HepG2 (cell line): ENCODE results near the gene NAIF1. TPM values are rescaled to one million over a fixed set of nuclear protein-coding genes. Genes with fewer than 3 reads are reported as not detected.

Experiments used
- CERS6 ChIP-seq: sonication (generic); formaldehyde crosslinking; IDR thresholded peaks from 2 replicates; pipeline ENCODE4 v1.5.0; 2020; ENCODE audit warnings: missing genetic modification reagents
- DPF2 ChIP-seq: sonication (generic); formaldehyde crosslinking; IDR thresholded peaks from 2 replicates; pipeline ENCODE4 v1.4.0; 2020; ENCODE audit warnings: mild to moderate bottlenecking, low read depth, missing genetic modification reagents, borderline replicate concordance
- HMGA1 ChIP-seq: sonication (generic); formaldehyde crosslinking; conservative IDR thresholded peaks from 2 replicates; pipeline ENCODE4 v1.4.0; 2020; ENCODE audit warnings: missing genetic modification reagents
- JUND ChIP-seq: sonication (generic); formaldehyde crosslinking; IDR thresholded peaks from 2 replicates; pipeline ENCODE4 v1.8.0; 2022; ENCODE audit warnings: mild to moderate bottlenecking, missing genetic modification reagents
- KAT8 ChIP-seq: IDR thresholded peaks from 2 replicates; pipeline ENCODE4 v1.6.1; 2016; ENCODE audit warnings: missing genetic modification reagents, missing compliant biosample characterization
- MED8 ChIP-seq: sonication (generic); formaldehyde crosslinking; IDR thresholded peaks from 2 replicates; pipeline ENCODE4 v1.8.1; 2023; ENCODE audit warnings: mild to moderate bottlenecking, missing genetic modification reagents; ENCODE audit not compliant: insufficient replicate concordance
- NFYB ChIP-seq: sonication (generic); formaldehyde crosslinking; IDR thresholded peaks from 2 replicates; pipeline ENCODE4 v1.4.0; 2020; ENCODE audit warnings: missing genetic modification reagents
- PLRG1 ChIP-seq: fragments of 450-650 bp; conservative IDR thresholded peaks from 2 replicates; pipeline ENCODE4 v1.6.1; 2016
- PPARG ChIP-seq: conservative IDR thresholded peaks from 2 replicates; pipeline ENCODE4 v1.6.1; 2016; ENCODE audit warnings: missing biosample characterization, missing genetic modification reagents
- PRDM4 ChIP-seq: sonication (generic); formaldehyde crosslinking; IDR thresholded peaks from 2 replicates; pipeline ENCODE4 v1.9.0; 2021; ENCODE audit warnings: missing genetic modification reagents, borderline replicate concordance
- REXO4 ChIP-seq: sonication (generic); formaldehyde crosslinking; IDR thresholded peaks from 2 replicates; pipeline ENCODE4 v1.8.0; 2022; ENCODE audit warnings: missing genetic modification reagents, mild to moderate bottlenecking, borderline replicate concordance
- SP2 ChIP-seq: sonication (generic); formaldehyde crosslinking; IDR thresholded peaks from 2 replicates; pipeline ENCODE4 v1.5.1; 2020; ENCODE audit warnings: mild to moderate bottlenecking, missing genetic modification reagents
- TAF1 ChIP-seq: sonication (generic); formaldehyde crosslinking; IDR thresholded peaks from 2 replicates; pipeline ENCODE4 v1.4.0; 2020; ENCODE audit warnings: missing genetic modification reagents
- TBX3 ChIP-seq: fragments of 450-650 bp; IDR thresholded peaks from 2 replicates; pipeline ENCODE4 v1.6.1; 2017; ENCODE audit warnings: antibody characterized with exemption, mild to moderate bottlenecking, inconsistent platforms, borderline replicate concordance
- ZBTB26 ChIP-seq: IDR thresholded peaks from 2 replicates; pipeline ENCODE4 v1.6.1; 2016; ENCODE audit warnings: missing compliant biosample characterization, missing genetic modification reagents, borderline replicate concordance
- ZBTB46 ChIP-seq: sonication (generic); formaldehyde crosslinking; IDR thresholded peaks from 2 replicates; pipeline ENCODE4 v1.4.0; 2020; ENCODE audit warnings: mild to moderate bottlenecking, missing genetic modification reagents, borderline replicate concordance
- ZNF263 ChIP-seq: sonication (generic); formaldehyde crosslinking; IDR thresholded peaks from 2 replicates; pipeline ENCODE4 v1.4.0; 2020; ENCODE audit warnings: missing genetic modification reagents
- ZNF343 ChIP-seq: sonication (generic); formaldehyde crosslinking; IDR thresholded peaks from 2 replicates; pipeline ENCODE4 v1.4.0; 2020; ENCODE audit warnings: mild to moderate bottlenecking, missing genetic modification reagents
- ZNF451 ChIP-seq: sonication (generic); formaldehyde crosslinking; IDR thresholded peaks from 2 replicates; pipeline ENCODE4 v1.5.0; 2020; ENCODE audit warnings: mild to moderate bottlenecking, missing genetic modification reagents
- ZNF550 ChIP-seq: sonication (generic); formaldehyde crosslinking; IDR thresholded peaks from 2 replicates; pipeline ENCODE4 v1.4.0; 2020; ENCODE audit warnings: mild to moderate bottlenecking, missing genetic modification reagents, borderline replicate concordance
- ZNF781 ChIP-seq: sonication (generic); formaldehyde crosslinking; IDR thresholded peaks from 2 replicates; pipeline ENCODE4 v1.5.1; 2020; ENCODE audit warnings: borderline replicate concordance, mild to moderate bottlenecking, missing genetic modification reagents; ENCODE audit errors: not compliant biosample characterization
- ZSCAN25 ChIP-seq: sonication (generic); formaldehyde crosslinking; IDR thresholded peaks from 2 replicates; pipeline ENCODE4 v1.8.0; 2022; ENCODE audit warnings: mild to moderate bottlenecking, missing genetic modification reagents
- polyA plus RNA-seq, 8 experiments: library from polyadenylated mRNA; depleted of rRNA in 3 of 8; stranded (reverse) in 7 of 8; unstranded in 1 of 8; fragments of >200 nt; fragmentation: Illumina TruSeq in 4 of 8; extraction: Trizol in 4 of 8; gene quantifications; 2 replicates each; pipeline versions ENCODE4 v1.2.1 to v1.2.3, GENCODE V29; 2011 to 2016; ENCODE audit warnings: low read depth in 4 of 8, missing spikeins in 1 of 8, mixed read lengths in 1 of 8; ENCODE audit not compliant: insufficient read depth in 1 of 8
- total RNA-seq, 5 experiments: library from RNA; depleted of rRNA; stranded (reverse); fragments of >200 nt; fragmentation: Illumina TruSeq; extraction: Trizol; gene quantifications; 2 replicates each; pipeline ENCODE4 v1.2.3, GENCODE V29; 2016; ENCODE audit warnings: low read depth in 1 of 5

NAIF1 gene
- total and polyA plus RNA-seq, 2 of the 13 experiments (the other 11 are each of a cell fraction or from before 2014, with no cell fraction given) = 6.0 to 6.9 TPM

- TF ChIP-seq CERS6 = no peak
- peak; percentile 95 for TF ChIP-seq DPF2
- peak; percentile 43 for TF ChIP-seq ZNF263 (CRISPR knock-in tag)
- TF ChIP-seq PLRG1 = no peak
- TF ChIP-seq REXO4 = no peak; the same call in 1 of the 2 replicates
- peak; percentile 89 for TF ChIP-seq TBX3
- TF ChIP-seq ZNF451 (CRISPR knock-in tag) = 0 out of 2 replicates have a peak, but pooled peaks have one; percentile 67
- peak; percentile 71 for TF ChIP-seq ZNF781 (CRISPR knock-in tag)
- peak; percentile 34 for TF ChIP-seq NFYB (CRISPR knock-in tag)
- peak; percentile 82 for TF ChIP-seq ZSCAN25 (CRISPR knock-in tag)
- peak; percentile 88 for TF ChIP-seq KAT8 (CRISPR knock-in tag)
- peak; percentile 35; the same call in 1 of the 2 replicates for TF ChIP-seq TAF1
- TF ChIP-seq ZNF550 (CRISPR knock-in tag) = no peak
- peak; percentile 82; the same call in 1 of the 2 replicates for TF ChIP-seq ZNF343 (CRISPR knock-in tag)
- TF ChIP-seq JUND (CRISPR knock-in tag) = peak; percentile 65; the same call in 1 of the 2 replicates
- TF ChIP-seq PRDM4 (CRISPR knock-in tag) = no peak
- TF ChIP-seq ZBTB46 = peak; percentile 96
- TF ChIP-seq SP2 (CRISPR knock-in tag) = no peak
- TF ChIP-seq ZBTB26 (CRISPR knock-in tag) = peak; percentile 83
- TF ChIP-seq HMGA1 (CRISPR knock-in tag) = no peak
- TF ChIP-seq MED8 (CRISPR knock-in tag) = peak; percentile 97
- TF ChIP-seq PPARG (CRISPR knock-in tag) = peak; percentile 100
These were observed 48.3 kb upstream of the NAIF1 start (continued) for GRCh38 chr9:128115187-128116103.
